Thoracic aorta (tissue), 2 donors: Measurements from ENCODE around the gene KAT6B. TPM values are rescaled to one million over a fixed set of nuclear protein-coding genes. Genes with fewer than 3 reads are reported as not detected.
"Not testable (repeated sequence)": the region's sequence is repeated elsewhere in the genome, so short reads cannot be mapped to it uniquely, and the experiment has no call there.

ENCODE experiments used
- ATAC-seq: fragments of 150-250 bp; one replicate; pipeline ENCODE4 v1.8.0; 2017; ENCODE audit warnings: low read depth; ENCODE audit not compliant: insufficient number of reproducible peaks, low FRiP score
- DNase-seq: peaks from one replicate; pipeline ENCODE4 v3.0.0-alpha.2; 2020; ENCODE audit warnings: low spot score
- H3K27ac ChIP-seq, 2 donors: fragments of 200-600 bp; sonication (generic); 1 replicate in 1 of 2; 2 replicates in 1 of 2; pipeline ENCODE4 v1.5.1; 2016; ENCODE audit warnings: mild to moderate bottlenecking in 2 of 2, moderate library complexity in 2 of 2
- H3K27me3 ChIP-seq: fragments of 200-600 bp; sonication (generic); replicated peaks from 2 replicates; pipeline ENCODE4 v1.6.0; 2016; ENCODE audit warnings: mild to moderate bottlenecking; ENCODE audit not compliant: insufficient read depth
- H3K36me3 ChIP-seq: fragments of 200-600 bp; sonication (generic); one replicate; pipeline ENCODE4 v1.5.1; 2016
- H3K4me1 ChIP-seq, 2 donors: fragments of 200-600 bp; sonication (generic); 1 replicate in 1 of 2; 2 replicates in 1 of 2; pipeline versions ENCODE4 v1.5.1 to v1.6.0; 2016; ENCODE audit warnings: low read depth in 2 of 2, mild to moderate bottlenecking in 1 of 2; ENCODE audit not compliant: control insufficient read depth in 1 of 2
- H3K4me3 ChIP-seq: fragments of 200-600 bp; sonication (generic); 2 replicates; pipeline ENCODE4 v1.5.1; 2016; ENCODE audit warnings: mild to moderate bottlenecking
- H3K9me3 ChIP-seq: fragments of 200-600 bp; sonication (generic); 2 replicates; pipeline ENCODE4 v1.5.1; 2016
- total RNA-seq, 2 donors: library from RNA; depleted of rRNA; stranded (reverse); fragments of >200 nt; gene quantifications; one replicate each; pipeline versions ENCODE4 v1.1.0 to v1.2.3, GENCODE V29; 2016
- TF ChIP-seq, protein P1 (sequence below): fragments of 200-600 bp; sonication (generic); IDR thresholded peaks from one replicate; pipeline ENCODE4 v1.5.1; 2019; ENCODE audit warnings: antibody characterized with exemption

KAT6B gene
- total RNA-seq, 2 donors from 2014 or later: 38.4 to 46.9 TPM

DNA sequence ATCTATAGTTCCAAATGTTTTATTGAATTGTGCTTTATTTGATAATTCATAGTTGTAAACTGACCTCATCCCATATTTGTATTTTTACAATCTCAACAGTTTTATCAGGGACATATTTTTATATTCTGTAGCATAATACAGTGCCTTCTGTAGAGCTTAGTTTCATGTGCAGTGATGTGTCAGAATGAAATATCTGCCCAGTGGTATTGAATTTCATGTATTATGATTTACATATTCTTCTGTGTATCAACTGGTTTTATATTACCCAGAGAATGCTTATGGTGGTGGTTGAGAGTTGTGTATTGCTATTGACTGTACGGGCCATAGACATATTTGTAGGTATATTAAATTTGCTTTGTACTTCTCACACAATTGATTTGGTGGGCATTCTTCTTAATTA lies 89.9 kb downstream of the KAT6B start:
- Histone ChIP-seq H3K9me3 (peaks cover 5% of the 10 kb centered on the region), H3K36me3 (no peaks in the 10 kb centered on the region), H3K27ac (no peak overlapping the region), H3K4me3 (no peak overlapping the region), H3K27me3 (no peaks in the 10 kb centered on the region), H3K4me1 (peaks cover 6 to 10% of the 10 kb centered on the region in 2 donors)
- TF ChIP-seq, protein P1, sequence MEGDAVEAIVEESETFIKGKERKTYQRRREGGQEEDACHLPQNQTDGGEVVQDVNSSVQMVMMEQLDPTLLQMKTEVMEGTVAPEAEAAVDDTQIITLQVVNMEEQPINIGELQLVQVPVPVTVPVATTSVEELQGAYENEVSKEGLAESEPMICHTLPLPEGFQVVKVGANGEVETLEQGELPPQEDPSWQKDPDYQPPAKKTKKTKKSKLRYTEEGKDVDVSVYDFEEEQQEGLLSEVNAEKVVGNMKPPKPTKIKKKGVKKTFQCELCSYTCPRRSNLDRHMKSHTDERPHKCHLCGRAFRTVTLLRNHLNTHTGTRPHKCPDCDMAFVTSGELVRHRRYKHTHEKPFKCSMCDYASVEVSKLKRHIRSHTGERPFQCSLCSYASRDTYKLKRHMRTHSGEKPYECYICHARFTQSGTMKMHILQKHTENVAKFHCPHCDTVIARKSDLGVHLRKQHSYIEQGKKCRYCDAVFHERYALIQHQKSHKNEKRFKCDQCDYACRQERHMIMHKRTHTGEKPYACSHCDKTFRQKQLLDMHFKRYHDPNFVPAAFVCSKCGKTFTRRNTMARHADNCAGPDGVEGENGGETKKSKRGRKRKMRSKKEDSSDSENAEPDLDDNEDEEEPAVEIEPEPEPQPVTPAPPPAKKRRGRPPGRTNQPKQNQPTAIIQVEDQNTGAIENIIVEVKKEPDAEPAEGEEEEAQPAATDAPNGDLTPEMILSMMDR: no peak
- no peak for DNase-seq
- no peak for ATAC-seq

DNA sequence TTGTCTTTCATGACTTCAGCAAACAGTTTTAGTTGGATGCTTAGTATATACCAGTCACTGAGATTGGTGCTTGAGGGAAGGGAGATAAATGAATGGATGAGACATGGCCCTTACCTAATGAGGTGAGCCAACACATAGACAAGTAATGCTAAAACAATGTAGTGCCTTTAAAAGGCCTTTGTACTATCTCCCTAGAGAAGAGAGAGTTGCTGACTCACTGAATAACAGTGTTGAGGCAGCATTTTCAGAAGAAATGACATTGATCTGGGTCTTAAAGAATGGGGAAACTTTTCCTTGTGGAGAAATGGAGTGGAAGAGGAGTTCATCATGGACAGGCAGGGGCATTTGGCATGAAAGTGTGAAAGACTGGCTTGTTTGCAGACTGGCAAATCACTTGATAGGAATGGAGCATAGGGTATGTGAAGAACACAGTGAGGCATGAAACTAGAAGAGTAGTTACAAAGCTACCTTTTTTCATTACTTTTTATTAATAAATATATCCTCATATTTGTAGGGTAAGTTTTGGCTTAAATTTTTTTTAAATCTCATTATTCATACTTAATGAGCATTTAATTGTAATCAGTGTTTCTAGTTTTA lies 91.2 kb downstream of the KAT6B start:
- H3K4me1 ChIP-seq: peaks cover 8 to 21% of the 10 kb centered on the region in 2 donors
- TF ChIP-seq, protein P1: no peak

DNA sequence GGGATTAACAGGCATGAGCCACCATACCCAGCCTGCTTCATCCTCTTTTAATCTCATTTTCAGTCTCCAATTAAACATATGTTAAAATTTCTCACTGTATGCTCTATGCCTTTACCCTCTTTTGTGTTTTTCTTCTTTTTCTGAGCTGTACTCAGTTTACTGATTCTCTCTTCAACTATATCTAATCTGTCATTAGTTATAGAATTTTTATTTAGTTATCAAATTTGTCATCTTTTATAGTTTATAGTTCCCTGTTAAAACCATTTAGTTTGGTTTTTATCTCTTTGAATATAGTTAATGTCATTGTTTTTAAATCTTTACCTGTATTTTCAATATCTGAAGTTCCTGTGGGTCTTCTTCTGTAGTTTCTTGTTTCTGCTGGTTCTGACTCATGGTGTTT lies 93.3 kb downstream of the KAT6B start:
- Histone ChIP-seq H3K4me1 (peaks cover 24 to 35% of the 10 kb centered on the region in 2 donors), H3K27ac (no peak overlapping the region), H3K9me3 (peaks cover 5% of the 10 kb centered on the region), H3K4me3 (no peak overlapping the region), H3K27me3 (no peaks in the 10 kb centered on the region), H3K36me3 (no peaks in the 10 kb centered on the region)
- TF ChIP-seq, protein P1: no peak
- ATAC-seq (no peak), DNase-seq (no peak)

More for the DNA sequence above, 91.2 kb downstream of the KAT6B start:
- H3K27ac ChIP-seq: no peak overlapping the region
- no peaks in the 10 kb centered on the region for H3K27me3 ChIP-seq
- no peak for ATAC-seq
- no peak for DNase-seq
- H3K4me3 ChIP-seq: no peak overlapping the region
- peaks cover 5% of the 10 kb centered on the region for H3K9me3 ChIP-seq
- no peaks in the 10 kb centered on the region for H3K36me3 ChIP-seq

DNA sequence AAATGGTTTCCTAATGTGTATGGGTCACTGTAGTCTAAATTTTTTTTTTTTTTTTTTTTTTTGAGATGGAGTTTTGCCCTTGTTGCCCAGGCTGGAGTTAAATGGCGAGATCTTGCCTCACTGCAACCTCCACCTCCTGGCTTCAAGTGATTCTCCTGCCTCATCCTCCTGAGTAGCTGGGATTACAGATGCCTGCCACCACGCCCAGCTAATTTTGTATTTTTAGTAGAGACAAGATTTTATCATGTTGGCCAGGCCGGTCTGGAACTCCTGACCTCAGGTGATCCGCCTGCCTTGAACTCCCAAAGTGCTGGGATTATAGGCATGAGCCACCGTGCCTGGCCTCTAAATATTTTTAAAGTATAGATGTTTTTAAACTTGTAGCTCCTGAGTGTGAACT lies 94.7 kb downstream of the KAT6B start:
- not testable (repeated sequence) for DNase-seq, H3K27ac ChIP-seq, H3K36me3 ChIP-seq, H3K9me3 ChIP-seq, ATAC-seq, H3K27me3 ChIP-seq, H3K4me3 ChIP-seq
- H3K4me1 ChIP-seq: peaks cover 30 to 47% of the 10 kb centered on the region in 2 donors

DNA sequence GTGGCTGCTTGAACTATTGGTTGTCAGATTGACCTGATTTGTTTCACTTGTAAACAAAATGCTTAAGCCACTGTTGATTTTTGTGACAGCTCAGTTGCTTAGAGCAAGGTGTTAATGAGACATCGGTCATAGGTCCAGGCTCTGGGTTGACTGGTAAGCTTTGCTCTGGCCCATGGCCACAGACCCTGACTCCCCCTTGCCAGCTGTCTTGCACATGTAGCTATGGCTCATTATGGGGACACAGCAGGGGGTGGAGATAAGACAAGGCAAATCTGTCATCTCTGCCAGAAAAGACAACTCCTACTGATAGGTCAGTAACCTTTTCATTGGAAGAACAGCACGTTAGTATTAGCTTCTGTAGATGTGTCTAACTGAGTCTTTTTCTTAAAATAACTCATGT lies 95.3 kb downstream of the KAT6B start:
- TF ChIP-seq, protein P1: no peak
- ATAC-seq: no peak
- no peaks in the 10 kb centered on the region for H3K36me3 ChIP-seq
- H3K27ac ChIP-seq: no peak overlapping the region
- no peak overlapping the region for H3K4me3 ChIP-seq
- no peak for DNase-seq
- peaks cover 30 to 47% of the 10 kb centered on the region in 2 donors for H3K4me1 ChIP-seq
- no peaks in the 10 kb centered on the region for H3K27me3 ChIP-seq
- H3K9me3 ChIP-seq: peaks cover 5% of the 10 kb centered on the region

DNA sequence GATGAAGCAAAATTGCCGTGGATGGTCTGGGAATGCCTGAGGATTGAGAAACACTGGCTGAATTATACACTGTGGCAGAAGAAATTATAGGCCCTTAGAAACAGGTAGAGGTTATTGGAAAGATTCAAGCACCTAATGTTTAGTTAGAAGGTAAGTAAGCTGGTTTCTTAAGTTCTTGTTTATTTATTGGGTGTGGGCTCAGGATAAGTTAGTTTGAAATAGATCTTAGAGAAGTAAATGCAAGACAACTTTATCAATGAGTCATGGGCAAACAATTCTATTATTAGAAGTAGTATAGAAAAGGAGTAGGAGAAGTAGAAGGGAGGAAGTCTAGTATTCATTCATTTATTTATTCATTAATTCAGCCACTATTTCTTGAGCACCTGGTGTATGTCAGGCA lies 96.5 kb downstream of the KAT6B start:
- H3K9me3 ChIP-seq: peaks cover 5% of the 10 kb centered on the region
- H3K27me3 ChIP-seq: no peaks in the 10 kb centered on the region
- TF ChIP-seq, protein P1: no peak
- no peak overlapping the region for H3K4me3 ChIP-seq
- H3K36me3 ChIP-seq: no peaks in the 10 kb centered on the region
- DNase-seq: no peak
- no peak for ATAC-seq
- peaks cover 36 to 51% of the 10 kb centered on the region in 2 donors for H3K4me1 ChIP-seq
- H3K27ac ChIP-seq: peak overlapping the region; percentile 65 to 75
